ENCODE results near the gene TBC1D7.

TBC1D7 gene

DNA sequence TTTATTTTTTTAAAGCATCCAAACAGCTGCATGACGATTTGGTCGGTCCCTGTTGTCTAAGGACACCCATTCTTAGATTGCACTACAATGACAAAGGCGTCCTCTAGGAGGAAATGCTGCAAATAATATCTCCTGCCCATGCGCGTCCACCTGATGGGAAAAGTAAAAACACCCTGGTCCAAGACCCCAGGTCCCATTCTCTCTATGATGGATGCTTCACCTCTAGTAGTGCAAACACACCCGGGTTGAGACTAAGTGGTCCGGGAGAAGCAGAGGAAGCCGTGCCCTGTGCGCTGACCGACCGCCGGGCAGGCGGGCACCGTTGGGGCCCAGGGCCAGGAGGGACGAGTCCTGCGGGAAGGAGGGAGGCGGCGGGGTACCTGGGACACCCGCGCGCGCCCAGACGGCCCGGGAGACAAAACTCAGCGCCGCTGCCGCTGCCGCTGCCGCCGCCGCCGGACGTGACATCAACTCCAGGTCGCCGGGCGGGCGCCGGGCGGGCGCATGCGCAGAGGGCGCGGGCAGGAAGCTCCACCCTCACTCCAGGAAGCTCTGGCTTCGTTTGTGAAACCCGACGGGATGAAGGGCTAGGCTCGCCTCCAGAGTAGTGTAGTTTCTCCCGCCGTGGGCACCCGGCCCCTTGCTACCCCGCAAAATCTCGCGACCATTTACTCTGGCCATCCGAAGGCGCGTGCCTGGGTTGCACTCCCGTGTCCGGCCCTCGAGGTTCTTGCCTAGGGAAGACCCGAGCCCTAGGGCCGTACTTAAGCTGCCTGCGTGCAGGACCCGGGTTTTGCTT, at the start of gene TBC1D7:
Gene TBC1D7, minus strand, starts transcription at position 462 of the 799 bp plus-strand sequence. CDS start 1,639 bp downstream, outside the sequence.
- DNase-seq = peak; percentile 97

DNA sequence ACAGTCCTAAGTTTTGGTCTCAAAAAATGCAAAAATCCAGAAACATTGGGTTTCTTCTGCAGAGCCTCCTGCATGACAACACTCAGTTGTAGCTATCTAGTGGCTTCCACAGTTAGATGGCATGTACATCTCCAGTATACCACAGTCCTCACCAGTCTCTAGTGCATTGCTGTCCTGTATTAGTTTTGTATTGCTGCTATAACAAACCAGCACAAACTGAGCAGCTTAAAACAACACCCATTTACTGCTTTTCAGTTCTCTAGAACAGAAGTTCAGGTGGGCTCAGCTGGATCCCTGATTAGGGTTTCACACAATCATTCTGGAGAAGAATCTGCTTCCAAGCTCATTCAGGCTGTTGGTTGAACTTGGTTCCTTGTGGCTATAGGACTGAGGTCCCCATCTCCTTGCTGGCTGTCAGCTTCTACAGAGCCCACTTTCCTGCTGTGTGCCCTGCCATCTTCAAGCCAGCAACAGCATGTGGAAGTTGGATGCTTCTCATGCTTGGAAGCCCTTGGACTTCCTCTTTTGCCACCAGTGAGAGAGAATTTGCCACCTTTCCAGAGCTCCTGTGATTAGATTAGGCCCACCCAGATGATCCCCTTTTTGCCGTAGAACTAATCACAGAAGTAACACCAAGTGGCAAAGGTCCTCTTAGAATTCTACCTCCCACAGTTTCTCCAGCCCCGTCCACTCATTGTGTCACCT, 48.9 kb upstream of the TBC1D7 start:
- DNase-seq = peak; percentile 15

DNA sequence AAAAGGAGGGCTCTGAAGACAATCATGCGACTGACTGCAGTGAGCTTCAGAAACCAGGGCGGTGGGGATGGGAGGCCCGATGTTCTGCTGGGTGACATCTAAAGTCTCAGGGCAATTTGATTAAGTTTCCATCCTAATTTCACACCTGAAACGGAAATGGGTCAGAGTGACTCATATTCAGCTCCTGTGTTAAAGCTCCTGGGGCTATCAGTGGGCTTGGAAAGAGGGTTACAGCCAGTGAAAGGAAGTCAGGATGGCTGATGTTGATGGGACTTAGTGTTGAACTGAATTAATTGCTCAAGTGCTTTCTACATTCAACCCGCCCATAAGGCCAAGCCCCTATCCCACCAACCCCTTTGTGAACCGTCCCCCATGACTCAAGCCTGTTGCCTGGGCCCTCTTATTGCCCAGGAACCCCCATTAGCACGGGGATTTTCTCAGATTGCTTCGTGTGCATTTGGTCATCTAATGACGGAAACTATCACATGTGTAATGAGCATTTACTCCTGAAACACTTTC, 47.1 kb upstream of the TBC1D7 start:
- peak; percentile 61 for DNase-seq

DNA sequence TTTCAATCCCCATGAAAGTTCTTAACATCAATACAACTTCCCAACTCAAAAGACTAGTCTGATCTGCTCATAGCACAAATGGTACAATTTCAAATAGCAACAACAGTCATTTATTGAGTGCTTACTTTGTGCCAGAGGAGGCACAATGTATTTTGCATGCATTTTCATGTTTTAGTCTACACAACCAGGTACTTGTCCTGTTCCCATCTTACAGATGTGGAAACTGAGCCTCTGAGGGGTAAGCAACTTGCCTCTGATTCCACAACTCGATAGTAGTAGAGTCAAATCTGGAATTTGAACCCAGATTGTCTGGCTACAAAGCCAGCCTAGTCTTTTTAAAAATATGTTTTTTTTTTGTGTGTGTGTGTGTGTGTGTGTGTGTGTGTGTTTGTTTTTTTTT, 45.6 kb upstream of the TBC1D7 start:
- no peak for DNase-seq

DNA sequence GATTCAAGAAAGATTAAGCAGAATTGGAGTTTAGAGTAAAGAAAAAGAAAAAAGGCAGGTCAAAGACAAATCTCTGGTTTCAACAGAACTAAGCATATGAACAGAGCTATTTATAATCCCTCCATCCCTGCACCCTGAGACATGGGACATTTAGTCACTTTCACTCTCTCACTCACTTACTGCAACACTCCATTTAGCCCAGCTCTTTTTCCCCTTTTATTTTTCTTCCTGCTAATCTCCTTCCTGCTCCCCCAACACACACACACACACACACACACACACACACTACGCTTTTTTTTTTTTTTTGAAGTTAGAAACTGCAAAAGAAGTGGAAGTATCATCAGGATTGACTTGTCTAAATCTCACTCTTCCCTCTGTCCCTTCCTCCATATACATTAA, 45.1 kb upstream of the TBC1D7 start:
- no peak for DNase-seq

- DNase-seq = no peak
Observed at GRCh38 chr6:13372688-13373487, 44.6 kb upstream of the TBC1D7 start.

DNA sequence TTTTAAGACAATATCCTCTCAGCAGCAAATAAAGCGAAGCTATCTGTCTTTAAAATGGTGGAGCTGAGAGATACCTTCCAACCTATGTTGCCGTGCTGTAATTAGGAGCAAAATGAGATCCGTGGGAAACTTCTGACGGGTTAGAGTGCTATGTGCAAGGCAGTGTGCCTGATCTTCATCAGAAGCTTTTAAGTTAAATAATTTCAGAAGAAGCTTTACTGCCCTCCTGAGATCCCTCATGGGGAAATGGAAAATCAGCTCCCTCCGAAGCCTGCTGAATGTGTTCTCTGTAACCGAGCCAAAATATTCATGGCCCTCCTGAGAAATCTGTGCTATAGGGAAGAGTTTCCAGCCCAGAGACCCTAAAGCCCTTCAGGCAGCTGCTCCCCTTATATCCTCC, 43.7 kb upstream of the TBC1D7 start:
- no peak for DNase-seq

DNA sequence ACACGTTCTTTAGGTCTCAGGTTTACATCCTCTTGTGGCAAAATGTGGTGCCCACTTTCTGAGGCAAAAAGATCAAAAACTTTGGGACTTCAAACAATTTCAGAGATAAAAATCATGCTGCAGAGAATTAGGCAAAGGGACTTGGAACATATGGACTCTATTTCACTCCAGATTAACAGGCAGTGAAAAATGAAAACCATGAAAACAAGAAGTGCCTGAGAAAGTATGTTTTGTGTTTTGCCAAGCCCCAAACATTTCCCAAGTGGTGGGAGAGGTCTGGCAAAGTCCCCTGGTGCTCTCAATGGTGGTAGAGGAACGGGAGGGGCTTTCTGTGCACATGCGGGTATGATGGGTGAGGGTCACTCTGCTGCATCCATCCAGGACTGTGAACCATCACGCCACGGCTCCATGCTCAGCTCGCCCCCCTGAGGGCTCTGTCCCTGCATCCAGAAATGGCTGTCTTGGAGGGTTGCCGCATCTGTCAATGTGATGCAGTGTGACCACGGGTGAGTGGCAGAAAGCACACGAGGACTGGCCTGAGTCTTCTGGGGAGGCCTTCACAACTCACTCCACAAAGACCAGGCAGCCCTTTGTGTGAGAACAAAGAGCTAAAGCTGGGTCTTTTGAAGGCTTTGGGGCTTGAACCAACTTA, 43.2 kb upstream of the TBC1D7 start:
- DNase-seq = no peak

- no peak for DNase-seq
Observed at GRCh38 chr6:13370623-13371022, 42.3 kb upstream of the TBC1D7 start.

- no peak for DNase-seq
Observed at GRCh38 chr6:13369591-13369990, 41.3 kb upstream of the TBC1D7 start.

GRCh38 chr6:13368731-13369115, 40.4 kb upstream of the TBC1D7 start:
- DNase-seq = no peak

GRCh38 chr6:13368079-13368730, 39.9 kb upstream of the TBC1D7 start:
- DNase-seq = no peak

- DNase-seq = no peak
Observed at GRCh38 chr6:13367396-13367795, 39.1 kb upstream of the TBC1D7 start.

DNA sequence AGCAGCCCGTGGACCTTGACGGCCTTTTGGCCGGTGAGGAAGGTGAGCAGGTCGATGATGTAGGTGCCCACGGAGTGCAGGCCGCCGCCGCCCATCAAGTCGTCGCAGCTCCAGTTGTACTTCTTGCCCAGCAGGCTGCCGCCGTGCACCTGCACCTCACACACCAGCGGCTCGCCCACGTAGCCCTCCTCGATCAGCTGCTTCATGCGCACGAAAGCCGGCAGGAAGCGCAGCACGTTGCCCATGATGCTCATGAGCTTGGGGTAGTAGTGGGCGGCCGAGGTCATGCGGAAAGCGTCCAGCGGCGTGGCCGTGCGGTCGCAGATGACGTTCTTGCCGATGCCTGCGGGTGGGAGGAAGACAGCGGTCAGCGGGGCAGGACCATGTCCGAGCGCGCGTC, 37.0 kb upstream of the TBC1D7 start:
- DNase-seq = no peak

DNA sequence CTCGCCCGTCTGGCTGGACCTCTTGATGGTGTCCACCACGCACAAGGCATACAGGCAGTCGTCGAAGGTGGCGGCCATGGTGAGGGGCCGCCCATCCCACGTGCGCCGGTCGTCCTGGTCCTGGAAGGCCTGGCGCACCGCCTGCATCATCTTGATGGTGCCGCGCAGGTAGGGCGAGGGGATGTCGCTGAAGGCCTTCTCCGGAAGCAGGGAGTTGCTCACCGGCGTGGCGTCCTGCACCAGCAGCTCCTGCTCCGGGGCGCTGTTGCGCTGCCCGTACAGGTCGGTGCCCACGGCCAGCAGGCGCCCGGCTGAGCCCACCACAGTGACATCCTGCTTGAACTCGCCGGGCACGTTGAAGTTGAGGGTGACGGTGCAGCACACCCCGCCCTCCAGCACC, 36.5 kb upstream of the TBC1D7 start:
- no peak for DNase-seq

DNA sequence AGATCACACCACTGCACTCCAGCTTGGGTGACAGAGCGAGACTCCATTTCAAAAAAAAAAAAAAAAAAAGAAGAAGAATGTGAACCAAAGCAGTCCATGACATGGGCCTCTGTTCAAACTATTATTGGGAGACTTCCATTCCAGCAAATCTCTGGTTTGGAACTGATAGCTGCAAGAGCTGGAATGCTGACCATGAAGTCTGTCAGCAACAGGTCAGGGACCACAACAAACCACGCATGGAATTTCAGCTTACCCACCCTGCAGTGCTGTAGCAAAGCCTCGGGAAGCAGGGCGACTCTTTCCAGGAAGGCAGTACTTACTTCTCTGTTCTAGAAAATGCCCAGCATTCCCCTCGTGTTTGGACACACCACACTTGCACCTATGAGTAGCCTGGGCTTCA, 34.1 kb upstream of the TBC1D7 start:
- DNase-seq = no peak

- no peak for DNase-seq
Observed at GRCh38 chr6:13360671-13361540, 32.6 kb upstream of the TBC1D7 start.

GRCh38 chr6:13359287-13359686, 30.9 kb upstream of the TBC1D7 start:
- DNase-seq = no peak

DNA sequence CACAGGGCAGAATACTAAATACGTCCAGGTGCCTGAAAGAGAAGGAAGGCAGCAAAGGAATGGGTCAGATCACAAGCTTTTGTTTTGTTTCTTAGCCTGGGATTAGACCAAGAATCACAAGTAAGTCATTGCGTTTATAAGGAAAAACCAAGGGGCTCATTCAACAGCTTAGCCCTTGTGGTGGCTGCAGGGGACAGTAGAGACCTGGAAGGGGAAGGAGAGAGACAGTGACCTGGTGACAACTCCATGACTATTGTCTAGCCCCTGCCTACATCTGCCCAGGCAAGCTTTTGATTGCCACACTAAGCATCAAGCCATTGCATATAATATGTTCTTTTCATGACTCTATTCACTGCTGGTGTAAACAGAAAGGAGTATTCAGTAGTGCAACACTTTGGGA, 30.2 kb upstream of the TBC1D7 start:
- no peak for DNase-seq

GRCh38 chr6:13357551-13358075, 29.3 kb upstream of the TBC1D7 start:
- DNase-seq = no peak

Data from activated CD8-positive, alpha-beta memory T cell treated with anti-CD3 and anti-CD28 coated beads, Interleukin-2, amount 50 U/mL, for 48 hours (primary cell).